Mucosa of gallbladder (tissue), 1 donor: Measurements from ENCODE around the gene PSMD4. TPM values are rescaled to one million over a fixed set of nuclear protein-coding genes. Genes with fewer than 3 reads are reported as not detected.
A peak's percentile ranks its signal among the peaks of the same experiment; 100 is the strongest.
"Not testable (repeated sequence)": the region's sequence is repeated elsewhere in the genome, so short reads cannot be mapped to it uniquely, and the experiment has no call there.

Experiments used
- DNase-seq: peaks from one replicate; pipeline ENCODE4 v3.0.0-alpha.2; 2020; ENCODE audit warnings: low spot score
- total RNA-seq: library from RNA; stranded (reverse); gene quantifications from one replicate; pipeline ENCODE4 v1.2.1, GENCODE V29; 2021
- donor health status: DM: no; HTN: no; CAD: no.

Gene PSMD4
- total RNA-seq, 1 donor from 2014 or later, result 125 TPM

DNA sequence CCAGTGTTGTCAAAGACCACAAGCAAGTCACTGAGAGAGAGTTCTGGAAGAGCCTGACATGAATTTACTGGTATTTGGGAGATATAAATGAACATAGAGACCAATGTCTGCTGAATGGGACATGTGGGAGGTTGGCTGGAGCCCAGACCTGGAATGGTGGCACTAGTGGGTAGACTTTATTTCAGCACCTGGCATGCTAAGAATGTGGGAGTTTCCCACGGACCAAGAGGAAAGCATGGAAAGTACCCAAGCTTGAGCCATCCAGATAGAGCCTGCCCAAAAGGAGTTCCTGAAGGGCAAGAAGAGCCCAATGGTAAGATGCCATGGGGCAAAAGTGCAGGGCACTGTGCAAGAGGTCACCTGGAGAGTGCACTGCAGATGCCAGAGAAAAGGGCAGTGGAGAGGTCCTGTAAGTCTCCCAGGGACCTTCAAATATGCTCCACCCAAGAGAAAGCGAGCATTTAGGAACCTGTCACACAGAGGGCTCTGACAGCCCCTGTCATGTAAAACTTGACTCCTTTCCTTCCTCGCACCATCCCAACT is 19.5 kb downstream of the PSMD4 start:
- DNase-seq, result no peak

DNA sequence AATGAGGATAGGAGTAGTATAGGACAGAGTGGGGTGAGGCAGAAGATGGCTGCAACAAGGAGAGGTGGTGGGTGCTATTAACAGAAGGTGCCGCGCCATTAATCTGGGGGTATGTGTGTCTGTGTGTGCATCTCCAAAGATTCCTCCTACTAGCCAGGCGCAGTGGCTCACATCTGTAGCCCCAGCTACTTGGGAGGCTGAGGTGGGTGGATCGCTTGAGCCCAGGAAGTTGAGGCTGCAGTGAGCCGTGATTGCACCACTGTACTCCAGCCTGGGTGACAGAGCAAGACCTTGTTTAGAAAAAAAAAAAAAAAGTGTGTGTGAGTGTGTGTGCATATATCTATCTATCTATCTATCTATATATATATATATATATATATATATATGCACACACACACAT is 20.8 kb downstream of the PSMD4 start:
- not testable (repeated sequence) for DNase-seq

DNA sequence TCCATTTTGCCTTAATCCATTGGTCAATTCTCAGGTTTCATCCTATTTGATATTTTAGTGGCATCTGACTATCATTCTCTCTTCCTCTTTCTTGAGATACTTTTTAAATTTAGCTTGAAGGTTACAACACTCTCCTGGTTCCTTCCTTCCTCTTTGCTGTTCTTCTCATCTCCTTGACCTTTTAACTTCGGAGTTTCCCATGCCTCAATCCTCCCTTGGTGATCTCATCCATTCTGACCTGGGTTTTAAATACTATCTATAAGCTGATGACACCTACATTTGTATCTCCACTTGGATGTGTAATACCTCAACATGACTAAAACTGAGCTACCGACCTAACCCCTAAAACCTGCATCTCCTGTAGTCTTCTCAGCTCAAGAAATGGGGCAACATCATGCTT is 22.7 kb downstream of the PSMD4 start:
- DNase-seq, result no peak

DNA sequence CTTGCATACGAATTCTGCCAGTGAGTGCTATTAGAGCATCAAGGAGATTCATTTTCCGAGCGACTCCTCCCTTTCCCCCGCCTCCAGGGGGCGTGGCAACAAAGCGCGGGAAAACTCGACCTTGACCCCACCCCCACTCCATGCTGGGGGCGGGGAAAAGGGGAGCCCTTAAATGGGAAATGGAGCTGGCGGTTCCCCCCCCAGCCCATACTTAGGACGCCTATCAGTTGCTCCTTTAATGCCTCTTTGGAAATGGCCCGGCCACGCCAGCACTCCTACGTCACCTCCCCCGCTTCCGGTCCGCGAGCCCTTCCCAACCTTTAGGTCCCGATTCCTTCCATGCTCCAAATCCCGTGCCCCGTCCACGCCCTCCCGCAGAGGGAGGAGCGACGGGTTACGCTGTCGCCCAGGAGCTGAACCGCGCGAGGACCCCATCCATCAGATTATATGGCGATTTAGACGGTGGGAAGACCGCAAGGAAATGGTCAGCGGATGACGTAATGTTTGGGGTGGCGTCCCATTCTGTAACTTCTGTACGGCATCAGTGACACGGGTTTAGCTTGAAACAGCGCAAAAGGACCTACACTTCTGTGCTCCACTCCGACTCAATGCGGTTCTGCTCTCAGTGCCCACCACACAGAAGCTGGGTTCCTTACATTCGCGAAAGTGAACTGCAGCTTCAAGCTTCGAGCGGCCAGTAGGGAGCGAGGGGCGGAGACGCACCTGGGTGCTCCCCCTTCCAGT is 26.9 kb downstream of the PSMD4 start:
- peak; percentile 96 for DNase-seq

DNA sequence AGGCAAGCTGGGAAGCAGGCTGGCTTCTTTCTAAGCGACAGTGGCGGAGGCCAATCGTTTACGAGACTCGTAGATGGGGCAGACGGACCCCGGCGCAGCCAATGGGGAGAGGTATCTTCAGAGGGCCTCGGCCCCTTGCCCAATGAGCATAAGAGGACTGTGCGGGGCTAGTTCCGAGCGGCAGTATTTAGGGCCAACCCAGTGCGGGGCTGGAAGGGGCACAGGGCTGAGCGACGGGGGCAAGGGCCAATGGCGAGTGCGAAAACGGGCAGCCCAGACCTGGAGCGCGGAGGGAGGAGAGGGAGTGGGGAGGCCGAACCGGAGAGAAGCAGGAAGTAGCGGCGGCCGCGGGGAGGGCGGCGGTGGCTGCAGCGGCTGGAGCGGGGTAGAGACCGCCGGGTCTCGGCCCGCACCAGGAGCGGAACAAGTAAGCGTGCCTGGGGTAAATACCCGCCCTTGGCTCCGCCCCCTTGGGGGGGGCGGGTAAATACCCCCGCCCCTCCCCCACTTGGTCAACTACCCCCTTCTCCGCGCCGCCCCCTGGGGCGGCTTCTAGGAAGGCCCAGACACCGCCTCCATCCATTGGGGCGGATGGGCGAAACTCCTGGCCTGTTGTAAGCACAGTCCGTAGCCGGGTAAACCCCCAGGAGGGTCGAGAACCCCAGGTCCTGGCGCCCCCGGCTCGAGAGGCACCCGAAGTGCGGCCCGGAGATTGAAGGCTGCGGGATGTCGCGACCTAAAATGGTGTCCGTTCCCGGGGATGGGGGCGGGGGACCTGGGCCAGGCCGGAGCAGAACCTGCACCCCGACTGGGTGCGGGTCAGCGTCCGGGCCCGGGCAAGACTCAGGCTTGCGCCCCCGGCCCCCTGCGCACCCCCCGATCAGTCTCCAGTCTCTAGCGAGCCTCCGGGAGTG is 27.7 kb downstream of the PSMD4 start, which contains the start of gene ZNF687:
Gene ZNF687, plus strand, starts transcription at position 331 of the 914 bp plus-strand sequence. CDS start 3,993 bp downstream, outside the sequence.
- peak; percentile 100 for DNase-seq

DNA sequence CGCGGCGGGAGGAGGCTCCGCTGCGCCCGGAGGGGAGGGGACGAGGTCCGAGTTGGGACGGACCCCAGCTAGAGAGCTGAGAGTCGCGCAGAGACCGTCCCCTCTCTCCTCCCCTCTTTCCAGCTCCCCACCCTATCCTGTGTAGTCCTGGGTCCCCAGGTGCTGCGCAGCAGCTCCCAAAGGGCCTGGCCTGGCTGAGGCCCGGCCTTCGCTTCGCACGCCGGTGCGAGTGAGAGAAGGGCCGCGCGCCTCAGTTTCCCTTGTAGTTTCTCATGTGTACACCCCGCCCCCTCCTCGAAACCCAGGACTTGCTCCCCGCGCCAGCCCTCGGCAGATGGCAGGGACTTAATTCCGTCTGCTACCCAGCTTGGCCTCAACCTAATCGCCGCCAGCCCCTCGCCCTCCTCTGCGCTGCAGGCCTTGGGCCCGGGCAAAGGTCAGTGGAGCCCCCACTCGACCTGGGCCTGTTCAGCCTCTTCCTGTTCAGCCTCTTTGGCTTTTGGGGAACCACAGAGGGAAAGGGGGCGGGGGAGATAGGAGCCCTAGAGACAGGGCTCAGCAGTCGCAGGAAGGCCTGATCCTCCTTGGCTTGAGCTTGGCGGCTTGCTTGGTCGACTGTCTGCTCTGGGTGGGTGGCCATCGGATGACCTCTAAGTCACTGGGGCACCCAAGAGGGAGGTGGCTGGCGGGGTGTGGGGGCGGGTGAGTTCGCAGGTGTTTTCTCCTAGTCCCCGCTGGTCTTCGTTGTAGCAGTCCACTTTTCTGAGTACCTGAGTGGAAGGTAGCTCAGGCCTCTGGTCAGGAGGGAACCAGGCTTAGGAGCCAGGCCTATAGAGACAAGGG is 28.6 kb downstream of the PSMD4 start:
- DNase-seq, result peak; percentile 26

DNA sequence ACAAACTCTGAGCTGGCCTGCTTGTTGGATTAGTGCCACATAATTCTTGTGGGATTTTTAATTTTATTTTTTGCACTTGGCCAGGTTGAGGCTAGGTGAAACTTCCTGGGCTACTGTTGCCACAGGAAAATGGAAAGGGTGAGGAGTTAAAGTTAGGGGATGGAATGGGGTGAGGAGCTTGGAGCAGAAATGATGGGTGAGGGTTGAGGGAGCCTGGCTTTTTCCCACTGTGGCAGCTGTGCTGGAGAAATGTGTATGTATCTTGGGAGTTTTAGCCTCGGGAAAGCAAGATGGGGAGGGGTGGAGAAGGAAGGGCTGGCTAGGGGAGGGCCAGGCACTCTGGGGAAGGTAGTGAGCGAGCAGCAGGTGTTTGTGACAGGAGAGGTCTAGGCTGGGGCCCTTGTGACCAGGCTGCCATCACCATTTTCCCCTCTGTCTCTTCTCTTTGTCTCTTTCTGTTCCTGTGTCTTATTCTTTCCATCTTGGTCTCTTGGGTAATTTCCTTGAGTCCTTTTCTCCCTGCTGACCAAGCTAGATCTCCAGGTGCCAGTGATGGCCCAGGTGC is 29.6 kb downstream of the PSMD4 start:
- DNase-seq, result no peak

DNA sequence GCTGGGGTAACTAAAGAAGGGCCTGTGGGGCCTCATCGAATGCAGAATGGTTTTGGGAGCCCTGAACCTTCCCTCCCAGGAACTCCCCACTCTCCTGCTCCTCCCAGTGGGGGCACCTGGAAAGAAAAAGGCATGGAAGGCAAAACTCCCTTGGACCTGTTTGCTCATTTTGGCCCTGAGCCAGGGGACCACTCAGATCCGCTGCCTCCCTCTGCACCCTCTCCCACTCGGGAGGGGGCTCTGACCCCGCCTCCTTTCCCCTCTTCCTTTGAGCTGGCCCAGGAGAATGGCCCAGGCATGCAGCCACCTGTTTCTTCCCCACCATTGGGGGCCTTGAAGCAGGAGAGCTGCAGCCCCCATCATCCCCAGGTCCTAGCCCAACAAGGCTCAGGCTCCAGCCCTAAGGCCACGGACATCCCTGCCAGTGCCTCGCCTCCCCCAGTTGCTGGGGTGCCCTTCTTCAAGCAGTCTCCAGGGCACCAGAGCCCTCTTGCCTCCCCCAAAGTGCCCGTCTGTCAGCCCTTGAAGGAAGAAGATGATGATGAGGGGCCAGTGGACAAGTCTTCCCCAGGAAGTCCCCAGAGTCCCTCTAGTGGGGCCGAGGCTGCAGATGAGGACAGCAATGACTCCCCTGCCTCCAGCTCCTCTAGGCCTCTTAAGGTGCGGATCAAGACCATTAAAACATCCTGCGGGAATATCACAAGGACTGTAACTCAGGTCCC is 32.2 kb downstream of the PSMD4 start:
- no peak for DNase-seq

DNA sequence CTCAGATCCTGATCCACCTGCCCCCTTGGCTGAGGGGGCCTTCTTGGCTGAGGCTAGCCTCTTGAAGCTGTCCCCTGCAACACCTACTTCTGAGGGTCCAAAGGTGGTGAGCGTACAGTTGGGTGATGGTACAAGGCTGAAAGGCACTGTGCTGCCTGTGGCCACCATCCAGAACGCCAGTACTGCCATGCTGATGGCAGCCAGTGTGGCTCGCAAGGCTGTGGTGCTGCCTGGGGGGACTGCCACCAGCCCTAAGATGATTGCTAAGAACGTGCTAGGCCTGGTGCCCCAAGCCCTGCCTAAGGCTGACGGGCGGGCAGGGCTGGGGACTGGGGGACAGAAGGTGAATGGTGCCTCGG is 32.8 kb downstream of the PSMD4 start:
- DNase-seq, result no peak

DNA sequence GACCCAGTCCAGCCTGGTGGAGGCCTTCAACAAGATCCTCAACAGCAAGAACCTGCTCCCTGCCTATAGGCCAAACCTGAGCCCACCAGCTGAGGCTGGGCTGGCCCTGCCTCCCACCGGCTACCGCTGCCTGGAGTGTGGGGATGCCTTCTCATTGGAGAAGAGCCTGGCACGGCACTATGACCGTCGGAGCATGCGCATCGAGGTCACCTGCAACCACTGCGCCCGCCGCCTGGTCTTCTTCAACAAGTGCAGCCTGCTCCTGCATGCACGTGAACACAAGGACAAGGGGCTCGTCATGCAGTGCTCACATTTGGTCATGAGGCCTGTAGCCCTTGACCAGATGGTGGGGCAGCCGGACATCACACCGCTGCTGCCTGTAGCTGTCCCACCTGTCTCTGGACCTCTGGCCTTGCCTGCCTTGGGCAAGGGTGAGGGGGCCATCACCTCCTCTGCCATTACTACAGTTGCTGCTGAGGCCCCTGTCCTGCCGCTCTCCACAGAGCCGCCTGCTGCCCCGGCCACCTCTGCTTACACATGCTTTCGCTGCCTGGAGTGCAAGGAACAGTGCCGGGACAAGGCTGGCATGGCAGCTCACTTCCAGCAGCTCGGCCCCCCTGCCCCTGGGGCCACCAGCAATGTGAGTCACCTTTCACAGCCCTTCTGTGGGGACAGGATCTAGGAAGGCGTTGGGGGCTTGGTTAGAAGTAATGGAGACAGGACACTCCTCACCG is 33.4 kb downstream of the PSMD4 start:
- DNase-seq, result no peak

DNA sequence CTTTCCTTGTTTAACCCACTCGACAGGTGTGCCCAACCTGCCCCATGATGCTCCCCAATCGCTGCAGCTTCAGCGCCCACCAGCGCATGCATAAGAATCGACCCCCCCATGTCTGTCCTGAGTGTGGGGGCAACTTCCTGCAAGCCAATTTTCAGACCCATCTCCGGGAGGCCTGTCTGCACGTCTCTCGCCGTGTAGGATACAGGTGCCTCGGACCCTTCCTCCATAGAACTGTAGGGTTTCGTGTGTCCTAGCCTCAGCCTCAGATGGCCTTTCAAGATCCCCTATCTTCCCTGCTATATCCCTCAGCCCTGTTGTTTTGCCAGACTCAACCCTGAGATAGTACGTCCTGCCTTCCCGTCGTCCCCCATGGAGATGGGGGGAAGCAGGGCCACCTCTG is 34.0 kb downstream of the PSMD4 start:
- no peak for DNase-seq

DNA sequence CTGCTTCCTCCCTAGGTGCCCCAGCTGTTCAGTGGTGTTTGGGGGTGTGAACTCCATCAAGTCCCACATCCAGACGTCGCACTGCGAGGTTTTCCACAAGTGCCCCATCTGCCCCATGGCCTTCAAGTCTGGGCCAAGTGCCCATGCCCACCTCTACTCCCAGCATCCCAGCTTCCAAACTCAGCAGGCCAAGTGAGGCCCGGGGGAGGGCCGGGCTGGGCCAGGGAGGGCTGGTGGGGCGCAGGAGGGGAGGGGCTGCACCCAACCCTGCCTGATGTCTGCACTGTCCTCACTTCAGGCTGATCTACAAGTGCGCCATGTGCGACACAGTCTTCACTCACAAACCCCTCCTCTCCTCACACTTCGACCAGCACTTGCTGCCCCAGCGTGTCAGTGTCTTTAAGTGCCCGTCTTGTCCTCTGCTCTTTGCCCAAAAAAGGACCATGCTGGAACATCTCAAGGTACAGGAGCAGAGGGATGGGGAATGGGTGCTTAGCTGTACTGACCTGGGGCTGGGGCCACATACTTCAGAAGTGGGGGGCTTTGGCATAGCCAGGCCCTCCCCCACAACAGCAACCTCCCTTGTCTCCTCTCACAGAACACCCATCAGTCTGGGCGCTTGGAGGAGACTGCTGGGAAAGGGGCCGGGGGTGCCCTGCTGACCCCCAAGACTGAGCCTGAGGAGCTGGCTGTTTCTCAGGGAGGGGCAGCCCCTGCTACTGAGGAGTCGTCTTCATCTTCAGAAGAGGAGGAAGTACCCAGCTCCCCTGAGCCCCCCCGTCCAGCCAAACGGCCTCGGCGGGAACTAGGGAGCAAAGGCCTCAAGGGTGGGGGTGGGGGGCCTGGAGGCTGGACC is 34.8 kb downstream of the PSMD4 start:
- no peak for DNase-seq

DNA sequence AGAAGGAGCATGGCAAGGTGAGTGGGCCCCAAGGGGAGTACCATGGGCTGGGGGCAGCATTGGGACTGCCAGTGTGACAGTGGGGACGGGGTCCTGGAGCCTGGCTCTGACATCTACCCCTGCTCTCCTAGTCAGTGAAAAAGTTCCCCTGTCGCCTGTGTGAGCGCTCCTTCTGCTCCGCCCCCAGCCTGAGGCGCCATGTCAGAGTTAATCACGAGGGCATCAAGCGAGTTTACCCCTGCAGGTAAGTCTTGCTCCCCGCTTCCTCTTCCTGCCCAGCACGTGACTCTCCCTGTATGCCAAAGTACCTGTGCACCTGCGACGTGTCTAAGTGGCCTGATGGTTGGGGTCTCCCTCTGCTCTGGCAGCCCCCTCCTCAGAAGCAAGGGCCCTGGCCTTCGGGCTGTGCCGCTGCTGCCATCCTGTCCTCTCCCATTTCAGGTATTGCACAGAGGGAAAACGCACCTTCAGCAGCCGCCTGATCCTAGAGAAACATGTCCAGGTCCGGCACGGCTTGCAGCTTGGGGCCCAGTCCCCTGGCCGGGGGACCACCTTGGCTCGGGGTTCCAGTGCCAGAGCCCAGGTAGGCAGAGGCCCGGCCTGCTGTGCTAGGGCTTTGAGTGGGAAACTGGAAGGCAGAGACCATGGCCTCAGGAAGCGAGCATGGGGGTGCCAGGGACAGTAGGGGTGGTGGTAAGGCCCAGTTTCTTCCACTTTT is 35.6 kb downstream of the PSMD4 start:
- DNase-seq, result no peak

DNA sequence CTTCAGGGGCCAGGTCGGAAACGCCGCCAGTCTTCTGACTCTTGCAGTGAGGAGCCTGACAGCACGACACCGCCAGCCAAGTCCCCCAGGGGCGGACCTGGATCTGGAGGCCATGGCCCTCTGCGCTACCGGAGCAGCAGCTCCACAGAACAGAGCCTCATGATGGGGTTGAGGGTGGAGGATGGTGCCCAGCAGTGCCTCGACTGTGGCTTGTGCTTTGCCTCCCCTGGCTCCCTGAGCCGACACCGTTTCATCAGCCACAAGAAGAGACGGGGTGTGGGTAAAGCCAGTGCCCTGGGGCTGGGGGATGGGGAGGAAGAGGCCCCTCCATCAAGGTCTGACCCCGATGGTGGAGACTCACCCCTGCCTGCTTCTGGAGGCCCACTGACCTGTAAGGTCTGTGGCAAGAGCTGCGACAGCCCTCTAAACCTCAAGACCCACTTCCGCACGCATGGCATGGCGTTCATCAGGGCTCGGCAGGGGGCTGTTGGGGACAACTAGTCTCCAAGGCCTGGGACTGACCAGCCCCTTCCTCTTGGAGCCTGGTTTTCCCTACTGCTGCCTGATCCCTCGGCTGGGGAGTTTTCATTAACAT is 36.3 kb downstream of the PSMD4 start:
- DNase-seq, result no peak

DNA sequence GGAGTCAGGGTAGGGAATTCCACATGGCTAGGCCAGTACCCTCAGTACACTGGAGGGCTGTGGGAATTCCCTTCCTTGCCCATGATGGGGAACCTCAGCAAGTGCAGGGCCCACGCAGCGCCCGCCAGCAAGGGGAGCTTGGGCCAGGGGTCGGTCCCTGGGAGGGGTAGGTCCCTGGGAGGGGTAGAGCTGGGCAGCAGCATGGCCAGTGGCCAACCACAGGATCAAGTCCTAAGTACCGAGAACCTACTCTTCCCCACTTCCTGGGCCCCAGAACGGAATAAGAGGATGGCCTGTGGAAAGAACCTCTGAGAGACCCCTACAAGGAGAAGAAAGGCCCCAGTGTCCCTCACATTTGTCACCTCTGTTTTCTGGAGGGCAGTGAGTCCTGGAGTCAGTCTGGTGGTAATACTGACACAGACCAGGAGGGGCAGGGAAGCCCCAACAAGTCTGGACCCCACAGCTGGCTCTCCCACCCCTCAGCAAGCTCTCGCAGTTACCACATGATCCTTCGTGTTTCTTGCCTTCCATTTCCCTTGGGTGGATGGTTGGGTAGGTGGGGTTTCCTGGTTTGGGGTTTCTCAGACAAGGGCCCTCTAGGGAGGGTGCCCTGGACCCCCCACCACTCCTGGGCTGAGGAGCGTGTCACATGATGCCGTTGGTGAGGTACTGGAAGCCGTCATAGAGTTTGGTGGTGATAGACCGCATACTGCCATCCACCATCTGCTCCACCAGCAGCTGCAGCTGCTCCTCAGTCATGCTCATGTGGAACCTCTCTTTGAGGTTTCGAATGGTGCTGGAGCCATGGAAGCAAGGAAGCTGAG is 37.9 kb downstream of the PSMD4 start:
- DNase-seq, result no peak

DNA sequence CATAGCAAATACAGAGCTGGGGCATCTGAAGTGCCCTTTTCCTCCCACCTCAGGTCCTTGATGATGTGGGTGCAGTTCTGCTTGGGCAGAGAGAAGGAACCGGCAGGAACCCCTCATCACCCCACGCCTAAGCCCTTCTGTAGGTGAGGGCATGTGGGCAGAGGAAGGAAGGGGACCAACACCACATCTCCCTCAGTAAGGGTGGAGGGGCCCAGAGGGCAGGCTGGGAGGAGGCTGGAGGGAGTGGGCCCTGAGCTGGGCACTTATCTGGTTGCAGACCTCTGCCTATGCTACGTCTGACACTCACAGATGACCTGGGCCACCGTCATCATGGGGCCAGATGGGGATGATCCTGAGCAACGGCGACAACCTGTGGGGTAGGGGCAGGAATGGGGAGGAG is 38.6 kb downstream of the PSMD4 start:
- no peak for DNase-seq
